Astrocyte of the spinal cord (primary cell): Measurements from ENCODE around the gene VAMP4.
"Not testable (repeated sequence)": the region's sequence is repeated elsewhere in the genome, so short reads cannot be mapped to it uniquely, and the experiment has no call there.

Source experiments
- DNase-seq: peaks from one replicate; pipeline ENCODE4 v3.0.0; 2011; ENCODE audit warnings: low read depth, low spot score
- H3K4me3 ChIP-seq: 2 replicates; pipeline ENCODE4 v1.5.1; 2011; ENCODE audit warnings: low read depth, mild to moderate bottlenecking, low read length, moderate library complexity
- CTCF ChIP-seq: IDR thresholded peaks from 2 replicates; pipeline ENCODE4 v1.5.1; 2012; ENCODE audit warnings: low read depth, mild to moderate bottlenecking, low read length, inconsistent platforms
- in situ Hi-C: cut with HindIII; loops from 2 replicates; pipeline ENCODE4 v1.10.0; 2017; ENCODE audit warnings: low sequenced_read_pairs

VAMP4 gene

GRCh38 chr1:171730052-171730451, 11.8 kb downstream of the VAMP4 start:
- DNase-seq: no peak
- no peak overlapping the region for H3K4me3 ChIP-seq
- in situ Hi-C loops: no loop called here
- no peak for TF ChIP-seq CTCF

- no peak overlapping the region for H3K4me3 ChIP-seq
- DNase-seq: no peak
- no peak for TF ChIP-seq CTCF
- in situ Hi-C loops: no loop called here
Observed at GRCh38 chr1:171727778-171728177, 14.1 kb downstream of the VAMP4 start.

GRCh38 chr1:171723180-171723579, 18.7 kb downstream of the VAMP4 start:
- DNase-seq, H3K4me3 ChIP-seq, in situ Hi-C loops: not testable (repeated sequence)

GRCh38 chr1:171718848-171719247, 23.0 kb downstream of the VAMP4 start:
- no peak for DNase-seq
- in situ Hi-C loops: no loop called here
- H3K4me3 ChIP-seq: no peak overlapping the region
- TF ChIP-seq CTCF: no peak

GRCh38 chr1:171718216-171718615, 23.6 kb downstream of the VAMP4 start:
- TF ChIP-seq CTCF: no peak
- H3K4me3 ChIP-seq: no peak overlapping the region
- in situ Hi-C loops: no loop called here
- no peak for DNase-seq

- no peak for DNase-seq
- in situ Hi-C loops: no loop called here
- no peak for TF ChIP-seq CTCF
- H3K4me3 ChIP-seq: no peak overlapping the region
Observed at GRCh38 chr1:171717062-171717718, 24.7 kb downstream of the VAMP4 start.

- DNase-seq: no peak
- in situ Hi-C loops: no loop called here
- H3K4me3 ChIP-seq: no peak overlapping the region
- TF ChIP-seq CTCF: no peak
Observed at GRCh38 chr1:171716616-171717015, 25.2 kb downstream of the VAMP4 start.
